Smooth muscle cell of the brain vasculature (primary cell): Measurements from ENCODE around the gene ADGRF5.

Experiments used
- DNase-seq: peaks from one replicate; pipeline ENCODE4 v3.0.0-alpha.2; 2012; ENCODE audit warnings: low read depth, low spot score

Gene ADGRF5

GRCh38 chr6:46819561-46819960 lies 102.2 kb downstream of the ADGRF5 start:
- no peak for DNase-seq

- no peak for DNase-seq
Observed at GRCh38 chr6:46816626-46817025, 105.1 kb downstream of the ADGRF5 start.

GRCh38 chr6:46815130-46815529 lies 106.6 kb downstream of the ADGRF5 start:
- DNase-seq = no peak

- no peak for DNase-seq
Observed at GRCh38 chr6:46808806-46809205, 112.9 kb downstream of the ADGRF5 start.
